Raji (cell line): ENCODE results near the gene COL15A1.

ENCODE experiments used
- POLR2A ChIP-seq: IDR thresholded peaks from 2 replicates; pipeline ENCODE4 v1.6.1; 2011; ENCODE audit warnings: low read depth, low read length, control low read depth; ENCODE audit not compliant: insufficient read depth

Gene COL15A1

GRCh38 chr9:98943682-98944056 is at the start of gene COL15A1:
Gene COL15A1, plus strand, starts transcription at chr9:98943907. Its CDS starts 155 bp downstream, at chr9:98944062.
- no peak for TF ChIP-seq POLR2A

- no peak for TF ChIP-seq POLR2A
These were observed 49.5 kb upstream of the COL15A1 start for GRCh38 chr9:98894171-98894570.

- TF ChIP-seq POLR2A = no peak
These were observed 48.9 kb upstream of the COL15A1 start for GRCh38 chr9:98894761-98895160.

GRCh38 chr9:98896632-98897031 is 47.1 kb upstream of the COL15A1 start:
- TF ChIP-seq POLR2A = no peak

- no peak for TF ChIP-seq POLR2A
These were observed 46.0 kb upstream of the COL15A1 start for GRCh38 chr9:98897745-98898144.

GRCh38 chr9:98899408-98900056 is 44.2 kb upstream of the COL15A1 start:
- no peak for TF ChIP-seq POLR2A

- no peak for TF ChIP-seq POLR2A
These were observed 43.5 kb upstream of the COL15A1 start for GRCh38 chr9:98900244-98900643.

- TF ChIP-seq POLR2A = no peak
These were observed 43.0 kb upstream of the COL15A1 start for GRCh38 chr9:98900725-98901124.

GRCh38 chr9:98902516-98902915 is 41.2 kb upstream of the COL15A1 start:
- no peak for TF ChIP-seq POLR2A

- no peak for TF ChIP-seq POLR2A
These were observed 40.8 kb upstream of the COL15A1 start for GRCh38 chr9:98902925-98903324.

- TF ChIP-seq POLR2A = no peak
These were observed 39.7 kb upstream of the COL15A1 start for GRCh38 chr9:98903961-98904411.

GRCh38 chr9:98905015-98905414 is 38.7 kb upstream of the COL15A1 start:
- TF ChIP-seq POLR2A = no peak

GRCh38 chr9:98906273-98907040 is 37.2 kb upstream of the COL15A1 start:
- no peak for TF ChIP-seq POLR2A

- TF ChIP-seq POLR2A = no peak
These were observed 36.7 kb upstream of the COL15A1 start for GRCh38 chr9:98907055-98907454.

- TF ChIP-seq POLR2A = no peak
These were observed 34.6 kb upstream of the COL15A1 start for GRCh38 chr9:98908897-98909634.

- no peak for TF ChIP-seq POLR2A
These were observed 33.8 kb upstream of the COL15A1 start for GRCh38 chr9:98909935-98910334.

- no peak for TF ChIP-seq POLR2A
These were observed 32.7 kb upstream of the COL15A1 start for GRCh38 chr9:98911042-98911441.

GRCh38 chr9:98912450-98912849 is 31.3 kb upstream of the COL15A1 start:
- no peak for TF ChIP-seq POLR2A
